ENCODE results near the gene DNAJC27. TPM values are rescaled to one million over a fixed set of nuclear protein-coding genes. Genes with fewer than 3 reads are reported as not detected.

Gene DNAJC27
- total RNA-seq, 1 experiment from 2014 or later = 5.1 TPM

DNA sequence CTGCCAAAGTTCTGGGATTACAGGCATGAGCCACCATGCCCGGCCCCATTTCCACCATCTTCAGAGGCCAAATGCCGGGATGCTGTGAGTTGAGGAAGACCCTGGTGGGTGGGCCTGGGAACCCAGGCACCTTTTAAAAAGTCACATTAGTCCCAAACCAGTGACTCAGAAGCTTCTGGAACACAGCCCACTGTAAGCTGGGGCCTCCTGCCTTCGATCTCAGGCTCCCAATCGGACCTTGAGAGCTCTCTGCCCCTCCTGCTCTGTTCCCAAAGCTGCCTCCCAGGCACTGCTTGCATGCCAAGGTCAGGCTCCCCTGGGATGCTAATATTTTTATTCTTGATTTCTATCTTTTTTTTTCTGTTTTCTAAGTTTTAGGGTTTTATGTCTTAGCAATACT, 56.0 kb downstream of the DNAJC27 start:
- Histone ChIP-seq H3K18ac (ENCODE audit: insufficient read length, low read depth, low read length) (no peak overlapping the region), H2AFZ (ENCODE audit: low read length) (no peak overlapping the region), H3K27ac (ENCODE audit: insufficient read length, low read depth, low read length) (no peak overlapping the region), H4K5ac (ENCODE audit: insufficient read length, low read depth, low read length) (no peak overlapping the region), H3T11ph (ENCODE audit: low read length) (no peak overlapping the region), H3K23ac (ENCODE audit: insufficient read length, low read depth, low read length) (no peak overlapping the region), H4K91ac (ENCODE audit: insufficient read length, low read depth, low read length) (no peak overlapping the region), H3K9ac (ENCODE audit: extremely low read depth, insufficient read length, low read length) (no peak overlapping the region), H3K79me2 (ENCODE audit: insufficient read depth, low read length) (peaks cover 2% of the 10 kb centered on the region; the same call in 1 of the 2 replicates), H3K9me3 (ENCODE audit: control insufficient read depth, low read depth, low read length) (no peaks in the 10 kb centered on the region), H3K56ac (ENCODE audit: insufficient read length, low read depth, low read length) (no peak overlapping the region), H3K4ac (ENCODE audit: low read depth, low read length) (no peak overlapping the region), H3K79me1 (ENCODE audit: insufficient read depth, low read depth, low read length, poor library complexity, severe bottlenecking) (no peaks in the 10 kb centered on the region), H3K27me3 (ENCODE audit: insufficient read depth, low read length) (no peaks in the 10 kb centered on the region), H2BK120ac (ENCODE audit: low read depth, low read length, poor library complexity, severe bottlenecking) (no peak overlapping the region), H3K23me2 (ENCODE audit: insufficient read length, low read depth, low read length, poor library complexity, severe bottlenecking) (no peaks in the 10 kb centered on the region), H2BK20ac (ENCODE audit: low read depth, low read length, poor library complexity, severe bottlenecking) (no peak overlapping the region), H4K20me1 (ENCODE audit: control insufficient read depth, insufficient read depth, insufficient read length) (no peaks in the 10 kb centered on the region), H2BK12ac (ENCODE audit: insufficient read length, low read depth, low read length) (no peak overlapping the region), H2BK5ac (ENCODE audit: insufficient read length, low read length) (no peak overlapping the region), H3K14ac (ENCODE audit: insufficient read depth, low read length) (no peak overlapping the region), H3K4me2 (ENCODE audit: insufficient read depth, insufficient read length, low read length) (no peak overlapping the region), H3K4me1 (ENCODE audit: insufficient read depth, low read length) (no peaks in the 10 kb centered on the region), H4K8ac (replicated peaks; ENCODE audit: insufficient read length, low read depth, low read length) (no peak overlapping the region), H2BK15ac (ENCODE audit: low read depth, low read length) (no peak overlapping the region), H2AK5ac (ENCODE audit: insufficient read length, low read length) (no peak overlapping the region)
- peaks cover 13 to 27% (median 21%) of the 10 kb centered on the region in 3 experiments; a peak in 6 of 7 replicates for H3K36me3 Mint-ChIP-seq (ENCODE audit: insufficient read depth in 1 of 3, low read depth in 3 of 3)
- peaks cover 16 to 21% of the 10 kb centered on the region in 2 experiments for H3K4me1 Mint-ChIP-seq
- no peak for DNase-seq
- H3K27ac Mint-ChIP-seq = peak overlapping the region in 1 of 3 experiments; percentile 55; a peak in 1 of 7 replicates
- H3K9me3 Mint-ChIP-seq = peaks cover 0 to 3% of the 10 kb centered on the region in 2 experiments; a peak in 1 of 5 replicates
- no peak overlapping the region for H3K4me3 Mint-ChIP-seq
- TF ChIP-seq, protein P1, sequence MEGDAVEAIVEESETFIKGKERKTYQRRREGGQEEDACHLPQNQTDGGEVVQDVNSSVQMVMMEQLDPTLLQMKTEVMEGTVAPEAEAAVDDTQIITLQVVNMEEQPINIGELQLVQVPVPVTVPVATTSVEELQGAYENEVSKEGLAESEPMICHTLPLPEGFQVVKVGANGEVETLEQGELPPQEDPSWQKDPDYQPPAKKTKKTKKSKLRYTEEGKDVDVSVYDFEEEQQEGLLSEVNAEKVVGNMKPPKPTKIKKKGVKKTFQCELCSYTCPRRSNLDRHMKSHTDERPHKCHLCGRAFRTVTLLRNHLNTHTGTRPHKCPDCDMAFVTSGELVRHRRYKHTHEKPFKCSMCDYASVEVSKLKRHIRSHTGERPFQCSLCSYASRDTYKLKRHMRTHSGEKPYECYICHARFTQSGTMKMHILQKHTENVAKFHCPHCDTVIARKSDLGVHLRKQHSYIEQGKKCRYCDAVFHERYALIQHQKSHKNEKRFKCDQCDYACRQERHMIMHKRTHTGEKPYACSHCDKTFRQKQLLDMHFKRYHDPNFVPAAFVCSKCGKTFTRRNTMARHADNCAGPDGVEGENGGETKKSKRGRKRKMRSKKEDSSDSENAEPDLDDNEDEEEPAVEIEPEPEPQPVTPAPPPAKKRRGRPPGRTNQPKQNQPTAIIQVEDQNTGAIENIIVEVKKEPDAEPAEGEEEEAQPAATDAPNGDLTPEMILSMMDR (conservative IDR thresholded peaks at IDR 0.05) = no peak
- no CpG with 5 or more reads among the region's 4 CpGs for WGBS (ENCODE audit: extremely low coverage, insufficient read length, low lambda C conversion rate)
- H3K27me3 Mint-ChIP-seq (ENCODE audit: low read depth) = peaks cover 5% of the 10 kb centered on the region

All from H9 (cell line).